Lower lobe of right lung (tissue), 2 donors: ENCODE data around the gene WNK2. TPM values are rescaled to one million over a fixed set of nuclear protein-coding genes. Genes with fewer than 3 reads are reported as not detected.

Experiments used
- ATAC-seq, 2 donors: fragments of 200-7000 bp; cut with Tn5 transposase; one replicate each; pipeline ENCODE4 v1.9.1; 2020 to 2022; ENCODE audit warnings: mild to moderate bottlenecking in 2 of 2, moderate library complexity in 2 of 2
- DNase-seq: peaks from one replicate; pipeline ENCODE4 v3.0.0-alpha.2; 2020
- H3K27ac ChIP-seq: fragments of 200-600 bp; one replicate; pipeline ENCODE4 v1.8.0; 2022
- H3K27me3 ChIP-seq: fragments of 200-600 bp; one replicate; pipeline ENCODE4 v1.8.0; 2022; ENCODE audit warnings: low read depth
- H3K36me3 ChIP-seq: fragments of 200-600 bp; one replicate; pipeline ENCODE4 v1.8.0; 2022; ENCODE audit warnings: mild to moderate bottlenecking
- H3K4me1 ChIP-seq: fragments of 200-600 bp; one replicate; pipeline ENCODE4 v1.8.0; 2022
- H3K4me3 ChIP-seq: fragments of 200-600 bp; one replicate; pipeline ENCODE4 v1.8.0; 2022; ENCODE audit warnings: mild to moderate bottlenecking
- H3K9me3 ChIP-seq: fragments of 200-600 bp; one replicate; pipeline ENCODE4 v1.8.0; 2022
- intact Hi-C: fragments of 100-400 bp; cut with DNase I; formaldehyde crosslinking; loops from one replicate; pipeline ENCODE4 v1.11.0; 2022
- total RNA-seq: library from RNA; stranded (reverse); fragmentation: NEBNext Ultra II Directional; extraction: Animal tissue kit (Norgen Biotek cat#: 25700); gene quantifications from one replicate; pipeline ENCODE4 v1.2.1, GENCODE V29; 2021
- TF ChIP-seq, protein P1 (sequence below): fragments of 200-600 bp; IDR thresholded peaks from one replicate; pipeline ENCODE4 v1.8.0; 2022; ENCODE audit warnings: antibody characterized with exemption, mild to moderate bottlenecking
- donor health status: DM: no; HTN: yes; CAD: no; lungs with severe emphysema.

The WNK2 gene
- total RNA-seq, 1 donor from 2014 or later, result 7.7 TPM

DNA sequence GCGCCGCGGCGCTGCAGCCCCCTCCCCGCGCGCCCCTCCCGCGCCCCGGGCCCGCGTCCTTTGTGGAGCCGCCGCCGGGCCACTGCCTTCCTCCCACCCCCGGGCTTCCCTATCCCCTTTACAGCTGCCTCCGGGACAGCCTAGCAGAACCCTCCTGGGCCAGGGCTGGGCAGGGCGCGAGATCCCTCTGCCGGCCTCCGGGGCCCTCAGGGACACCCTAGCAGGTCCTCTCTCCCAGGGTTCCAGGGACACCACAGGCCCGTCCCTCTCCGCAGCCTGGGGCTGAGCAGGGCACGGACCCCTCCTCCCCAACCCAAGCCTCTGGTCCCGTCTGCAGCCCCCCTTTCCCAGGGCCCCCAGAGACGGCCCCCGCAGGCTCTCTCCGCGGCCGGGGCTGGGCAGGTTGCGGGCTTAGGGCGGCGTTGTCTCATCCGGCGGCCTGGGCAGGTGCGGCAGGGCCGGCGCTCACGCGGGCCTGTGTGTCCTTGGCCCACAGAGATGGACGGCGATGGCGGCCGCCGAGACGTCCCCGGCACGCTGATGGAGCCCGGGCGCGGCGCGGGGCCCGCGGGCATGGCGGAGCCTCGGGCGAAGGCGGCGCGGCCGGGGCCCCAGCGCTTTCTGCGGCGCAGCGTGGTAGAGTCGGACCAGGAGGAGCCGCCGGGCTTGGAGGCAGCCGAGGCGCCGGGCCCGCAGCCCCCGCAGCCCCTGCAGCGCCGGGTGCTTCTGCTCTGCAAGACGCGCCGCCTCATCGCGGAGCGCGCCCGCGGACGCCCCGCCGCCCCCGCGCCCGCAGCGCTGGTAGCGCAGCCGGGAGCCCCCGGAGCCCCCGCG is 710 bp downstream of the WNK2 start:
- peaks cover 12% of the 10 kb centered on the region for H3K4me1 ChIP-seq
- DNase-seq (no peak), ATAC-seq (peak; percentile 11 to 19)
- H3K36me3 ChIP-seq, result no peaks in the 10 kb centered on the region
- H3K27ac ChIP-seq, result no peak overlapping the region
- no peaks in the 10 kb centered on the region for H3K9me3 ChIP-seq
- H3K4me3 ChIP-seq, result peak overlapping the region; percentile 50
- TF ChIP-seq, protein P1, sequence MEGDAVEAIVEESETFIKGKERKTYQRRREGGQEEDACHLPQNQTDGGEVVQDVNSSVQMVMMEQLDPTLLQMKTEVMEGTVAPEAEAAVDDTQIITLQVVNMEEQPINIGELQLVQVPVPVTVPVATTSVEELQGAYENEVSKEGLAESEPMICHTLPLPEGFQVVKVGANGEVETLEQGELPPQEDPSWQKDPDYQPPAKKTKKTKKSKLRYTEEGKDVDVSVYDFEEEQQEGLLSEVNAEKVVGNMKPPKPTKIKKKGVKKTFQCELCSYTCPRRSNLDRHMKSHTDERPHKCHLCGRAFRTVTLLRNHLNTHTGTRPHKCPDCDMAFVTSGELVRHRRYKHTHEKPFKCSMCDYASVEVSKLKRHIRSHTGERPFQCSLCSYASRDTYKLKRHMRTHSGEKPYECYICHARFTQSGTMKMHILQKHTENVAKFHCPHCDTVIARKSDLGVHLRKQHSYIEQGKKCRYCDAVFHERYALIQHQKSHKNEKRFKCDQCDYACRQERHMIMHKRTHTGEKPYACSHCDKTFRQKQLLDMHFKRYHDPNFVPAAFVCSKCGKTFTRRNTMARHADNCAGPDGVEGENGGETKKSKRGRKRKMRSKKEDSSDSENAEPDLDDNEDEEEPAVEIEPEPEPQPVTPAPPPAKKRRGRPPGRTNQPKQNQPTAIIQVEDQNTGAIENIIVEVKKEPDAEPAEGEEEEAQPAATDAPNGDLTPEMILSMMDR, result no peak
- intact Hi-C loops, result no loop called here
- H3K27me3 ChIP-seq, result peaks cover 48% of the 10 kb centered on the region

DNA sequence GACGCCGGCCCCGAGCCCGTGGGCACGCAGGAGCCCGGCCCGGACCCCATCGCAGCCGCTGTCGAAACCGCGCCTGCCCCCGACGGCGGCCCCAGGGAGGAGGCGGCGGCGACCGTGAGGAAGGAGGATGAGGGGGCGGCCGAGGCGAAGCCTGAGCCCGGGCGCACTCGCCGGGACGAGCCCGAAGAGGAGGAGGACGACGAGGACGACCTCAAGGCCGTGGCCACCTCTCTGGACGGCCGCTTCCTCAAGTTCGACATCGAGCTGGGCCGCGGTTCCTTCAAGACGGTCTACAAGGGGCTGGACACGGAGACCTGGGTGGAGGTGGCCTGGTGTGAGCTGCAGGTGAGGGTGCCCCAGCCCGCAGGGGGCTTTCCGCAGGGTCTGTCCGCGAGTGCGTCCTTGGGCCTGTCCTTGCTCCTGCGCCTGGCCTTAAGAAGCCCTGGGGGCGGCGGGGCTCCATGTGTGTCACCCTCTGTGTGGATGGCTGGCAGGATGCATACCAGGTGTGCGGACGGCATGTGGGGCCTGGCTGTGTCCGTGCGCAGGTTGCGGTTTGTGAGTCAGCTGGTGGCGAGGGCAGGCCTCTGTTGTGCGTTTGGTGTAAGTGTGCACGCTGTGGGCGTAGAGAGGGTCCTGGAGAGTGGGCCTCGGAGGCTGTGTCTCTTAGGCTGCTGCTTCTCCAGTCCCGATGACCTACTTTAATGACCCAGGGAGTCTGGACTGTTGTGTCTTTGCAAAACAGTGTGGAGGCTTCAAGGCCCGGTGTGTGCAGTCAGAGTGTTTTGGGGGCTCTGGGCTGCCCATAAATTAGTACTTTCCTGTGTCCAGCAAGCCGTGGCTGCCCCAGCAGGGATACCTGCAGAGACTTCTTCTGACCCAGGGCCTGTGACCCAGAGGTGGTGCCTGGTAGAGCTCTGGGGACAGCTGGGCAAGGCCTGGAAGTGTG is 1.6 kb downstream of the WNK2 start:
- intact Hi-C loops, result no loop called here
- no peak overlapping the region for H3K27ac ChIP-seq
- DNase-seq, result no peak
- peaks cover 12% of the 10 kb centered on the region for H3K4me1 ChIP-seq
- no peak for ATAC-seq
- peaks cover 44% of the 10 kb centered on the region for H3K27me3 ChIP-seq
- TF ChIP-seq, protein P1, result no peak
- H3K4me3 ChIP-seq, result no peak overlapping the region
- no peaks in the 10 kb centered on the region for H3K36me3 ChIP-seq
- H3K9me3 ChIP-seq, result no peaks in the 10 kb centered on the region

DNA sequence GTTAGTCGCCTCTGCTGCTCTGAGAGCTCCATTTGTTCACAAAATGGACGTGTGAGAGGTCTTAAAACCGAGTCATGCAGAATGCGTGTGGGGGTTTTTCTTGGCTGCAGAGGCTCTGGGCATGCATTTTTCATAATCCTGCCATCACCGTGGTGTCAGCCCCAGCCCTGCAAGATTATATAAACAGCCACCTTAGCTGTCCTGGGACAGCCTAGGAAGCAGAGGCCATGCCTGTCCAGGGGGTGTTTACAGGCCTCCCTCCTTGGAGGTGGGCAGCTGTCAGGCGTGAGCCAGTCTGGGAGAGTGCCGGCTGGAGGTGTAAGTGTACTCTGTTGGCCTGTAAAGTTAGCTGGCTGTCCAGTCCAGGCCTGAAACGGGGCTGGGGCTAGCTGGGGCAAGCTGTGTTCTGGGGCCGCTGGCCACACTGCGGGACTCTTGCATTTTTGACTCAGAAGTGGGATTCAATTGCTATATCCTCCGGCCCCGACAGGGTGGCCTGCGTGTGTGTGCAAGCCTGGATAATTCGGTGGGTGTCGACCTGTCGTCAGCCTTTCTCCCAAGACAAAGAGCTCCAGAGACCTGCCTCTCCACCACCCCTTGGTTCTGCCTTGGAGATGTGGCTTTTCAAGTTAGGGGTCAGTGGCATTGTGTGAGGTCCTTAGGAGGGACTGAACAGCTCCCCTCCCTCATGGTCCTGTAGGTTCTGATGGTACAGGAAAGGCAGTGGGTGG is 2.4 kb downstream of the WNK2 start:
- intact Hi-C loops, result no loop called here
- ATAC-seq (no peak), DNase-seq (no peak)
- peaks cover 39% of the 10 kb centered on the region for H3K27me3 ChIP-seq
- H3K9me3 ChIP-seq, result no peaks in the 10 kb centered on the region
- no peak overlapping the region for H3K4me3 ChIP-seq
- H3K27ac ChIP-seq, result no peak overlapping the region
- H3K4me1 ChIP-seq, result peaks cover 12% of the 10 kb centered on the region
- TF ChIP-seq, protein P1, result no peak
- no peaks in the 10 kb centered on the region for H3K36me3 ChIP-seq

- ATAC-seq (no peak), DNase-seq (no peak)
- peaks cover 33% of the 10 kb centered on the region for H3K27me3 ChIP-seq
- TF ChIP-seq, protein P1, result no peak
- intact Hi-C loops, result no loop called here
- H3K9me3 ChIP-seq, result no peaks in the 10 kb centered on the region
- H3K36me3 ChIP-seq, result no peaks in the 10 kb centered on the region
- no peak overlapping the region for H3K4me3 ChIP-seq
- peaks cover 12% of the 10 kb centered on the region for H3K4me1 ChIP-seq
- H3K27ac ChIP-seq, result no peak overlapping the region
Measured at GRCh38 chr9:93187047-93187446, 3.1 kb downstream of the WNK2 start.

- DNase-seq (no peak), ATAC-seq (no peak)
- no peak overlapping the region for H3K27ac ChIP-seq
- H3K27me3 ChIP-seq, result peaks cover 27% of the 10 kb centered on the region
- TF ChIP-seq, protein P1, result no peak
- no peaks in the 10 kb centered on the region for H3K9me3 ChIP-seq
- H3K4me3 ChIP-seq, result no peak overlapping the region
- H3K4me1 ChIP-seq, result peaks cover 12% of the 10 kb centered on the region
- no peaks in the 10 kb centered on the region for H3K36me3 ChIP-seq
- intact Hi-C loops, result no loop called here
Measured at GRCh38 chr9:93187574-93187973, 3.6 kb downstream of the WNK2 start.
